ENCODE measurements around the gene PFKP. TPM values are rescaled to one million over a fixed set of nuclear protein-coding genes. Genes with fewer than 3 reads are reported as not detected.

Gene PFKP
- total RNA-seq, 1 donor from 2014 or later, result 55.2 TPM

DNA sequence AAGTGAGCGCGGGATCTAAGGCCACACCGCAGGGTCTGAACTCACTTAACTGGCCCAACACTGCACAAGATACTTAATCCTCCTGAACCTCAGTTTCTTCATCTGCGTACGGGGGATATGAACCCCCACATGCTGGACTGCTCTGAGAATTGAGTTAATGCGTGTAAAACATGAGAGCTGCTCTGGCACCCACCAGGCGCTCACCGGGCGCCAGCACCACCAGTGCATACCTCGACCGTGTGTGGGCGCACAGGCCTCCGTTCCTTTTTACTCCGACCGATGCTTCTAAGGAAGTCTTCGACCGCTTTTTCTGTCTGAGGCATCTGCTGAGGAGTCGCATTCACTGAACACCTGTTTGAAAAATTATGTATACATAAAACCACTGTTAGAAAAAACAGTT is 78.0 kb downstream of the PFKP start:
- Mint-ChIP-seq H3K27me3 (ENCODE audit: insufficient read depth, low read depth) (no peaks in the 10 kb centered on the region), H3K9me3 (no peaks in the 10 kb centered on the region), H3K36me3 (peaks cover 22% of the 10 kb centered on the region), H3K4me1 (no peaks in the 10 kb centered on the region), H3K4me3 (no peak overlapping the region), H3K27ac (no peak overlapping the region)
- Histone ChIP-seq H3K4me3 (no peak overlapping the region), H3K27me3 (no peaks in the 10 kb centered on the region), H3K9ac (no peak overlapping the region), H3K9me3 (ENCODE audit: low read depth) (no peaks in the 10 kb centered on the region), H3K36me3 (peaks cover 6% of the 10 kb centered on the region), H3K4me1 (no peaks in the 10 kb centered on the region), H3K4me2 (no peak overlapping the region), H4K20me1 (ENCODE audit: low read depth) (no peaks in the 10 kb centered on the region), H3K27ac (no peak overlapping the region), H3K79me2 (ENCODE audit: low read depth) (no peaks in the 10 kb centered on the region), H2AFZ (replicated peaks) (no peak overlapping the region), H3F3A (ENCODE audit: low read depth) (no peaks in the 10 kb centered on the region)
- no peak for DNase-seq (ENCODE audit: low spot score)
- TF ChIP-seq EZH2phosphoT487 (IDR thresholded peaks at IDR 0.05) (no peak), EZH2 (IDR thresholded peaks at IDR 0.05) (no peak)
- TF ChIP-seq, protein P1, sequence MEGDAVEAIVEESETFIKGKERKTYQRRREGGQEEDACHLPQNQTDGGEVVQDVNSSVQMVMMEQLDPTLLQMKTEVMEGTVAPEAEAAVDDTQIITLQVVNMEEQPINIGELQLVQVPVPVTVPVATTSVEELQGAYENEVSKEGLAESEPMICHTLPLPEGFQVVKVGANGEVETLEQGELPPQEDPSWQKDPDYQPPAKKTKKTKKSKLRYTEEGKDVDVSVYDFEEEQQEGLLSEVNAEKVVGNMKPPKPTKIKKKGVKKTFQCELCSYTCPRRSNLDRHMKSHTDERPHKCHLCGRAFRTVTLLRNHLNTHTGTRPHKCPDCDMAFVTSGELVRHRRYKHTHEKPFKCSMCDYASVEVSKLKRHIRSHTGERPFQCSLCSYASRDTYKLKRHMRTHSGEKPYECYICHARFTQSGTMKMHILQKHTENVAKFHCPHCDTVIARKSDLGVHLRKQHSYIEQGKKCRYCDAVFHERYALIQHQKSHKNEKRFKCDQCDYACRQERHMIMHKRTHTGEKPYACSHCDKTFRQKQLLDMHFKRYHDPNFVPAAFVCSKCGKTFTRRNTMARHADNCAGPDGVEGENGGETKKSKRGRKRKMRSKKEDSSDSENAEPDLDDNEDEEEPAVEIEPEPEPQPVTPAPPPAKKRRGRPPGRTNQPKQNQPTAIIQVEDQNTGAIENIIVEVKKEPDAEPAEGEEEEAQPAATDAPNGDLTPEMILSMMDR (IDR thresholded peaks at IDR 0.05), result no peak

DNA sequence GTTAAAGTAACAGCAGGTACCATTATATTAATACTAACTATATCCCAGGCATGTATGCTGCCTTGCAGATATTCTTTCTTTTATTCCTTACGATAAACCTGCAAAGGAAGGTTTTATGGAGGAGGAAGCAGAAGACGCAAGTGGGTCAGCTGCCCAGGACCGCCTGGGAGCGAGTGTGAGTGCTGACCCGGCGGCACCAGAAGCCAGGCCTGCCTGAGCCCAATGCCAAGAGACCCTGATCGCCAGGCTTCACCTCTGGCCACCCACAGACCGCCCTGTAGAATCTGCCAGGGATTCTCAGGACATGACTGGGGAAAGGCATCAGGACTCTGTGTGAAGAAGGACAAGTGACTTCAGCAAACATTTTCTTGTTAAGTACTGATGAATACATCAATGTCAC is 78.9 kb downstream of the PFKP start:
- H3K9ac ChIP-seq, result no peak overlapping the region
- H3K27me3 Mint-ChIP-seq (ENCODE audit: insufficient read depth, low read depth), result no peaks in the 10 kb centered on the region
- no peak overlapping the region for H3K4me2 ChIP-seq
- peaks cover 22% of the 10 kb centered on the region for H3K36me3 Mint-ChIP-seq
- no peaks in the 10 kb centered on the region for H3K9me3 Mint-ChIP-seq
- H3F3A ChIP-seq (ENCODE audit: low read depth), result no peaks in the 10 kb centered on the region
- H3K36me3 ChIP-seq, result peaks cover 6% of the 10 kb centered on the region
- H3K4me1 Mint-ChIP-seq, result no peaks in the 10 kb centered on the region
- DNase-seq (ENCODE audit: low spot score), result no peak
- no peaks in the 10 kb centered on the region for H3K79me2 ChIP-seq (ENCODE audit: low read depth)
- no peaks in the 10 kb centered on the region for H3K27me3 ChIP-seq
- no peak overlapping the region for H3K4me3 Mint-ChIP-seq
- H3K4me1 ChIP-seq, result no peaks in the 10 kb centered on the region
- no peaks in the 10 kb centered on the region for H3K9me3 ChIP-seq (ENCODE audit: low read depth)
- no peak overlapping the region for H3K4me3 ChIP-seq
- no peak overlapping the region for H3K27ac Mint-ChIP-seq
- no peak overlapping the region for H3K27ac ChIP-seq
- no peak for TF ChIP-seq EZH2phosphoT487 (IDR thresholded peaks at IDR 0.05)
- no peak for TF ChIP-seq EZH2 (IDR thresholded peaks at IDR 0.05)
- TF ChIP-seq, protein P1 (IDR thresholded peaks at IDR 0.05), result no peak
- no peak overlapping the region for H2AFZ ChIP-seq (replicated peaks)
- H4K20me1 ChIP-seq (ENCODE audit: low read depth), result no peaks in the 10 kb centered on the region

DNA sequence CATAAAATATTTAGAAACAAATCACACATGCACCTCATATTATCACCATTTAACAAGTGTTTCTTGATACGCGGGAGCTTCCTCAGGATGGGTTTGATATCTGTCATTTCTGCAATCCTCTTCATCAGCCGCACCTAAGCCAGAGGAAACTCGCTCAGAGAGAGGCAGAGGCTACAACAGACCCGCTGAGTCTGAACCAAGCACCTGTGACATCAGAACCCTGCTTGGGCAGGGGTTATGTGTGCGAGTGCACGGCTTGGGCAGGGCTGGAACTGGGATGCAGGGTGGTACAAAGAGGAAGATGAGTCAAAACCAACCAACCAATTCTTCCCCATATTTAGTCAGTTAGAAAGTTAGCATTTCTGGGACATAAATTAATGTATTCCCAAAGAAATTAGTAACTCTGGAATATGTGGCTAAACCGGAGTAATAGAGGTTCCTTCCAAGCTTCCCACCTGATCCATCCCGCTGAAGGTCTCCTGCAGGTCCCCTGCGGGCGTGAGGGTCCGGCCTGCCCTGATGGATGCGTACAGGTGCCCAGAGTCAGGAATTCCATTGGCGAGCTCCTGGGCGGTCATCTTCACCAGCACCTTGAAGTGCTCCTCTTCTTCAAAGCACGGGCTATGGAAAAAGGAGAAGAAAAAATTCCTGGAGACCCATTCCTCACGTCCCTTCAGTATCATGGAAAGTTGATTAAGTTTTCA is 79.9 kb downstream of the PFKP start:
- no peaks in the 10 kb centered on the region for H3K4me1 Mint-ChIP-seq
- Histone ChIP-seq H4K20me1 (ENCODE audit: low read depth) (no peaks in the 10 kb centered on the region), H3K4me3 (no peak overlapping the region), H3K9me3 (ENCODE audit: low read depth) (no peaks in the 10 kb centered on the region), H3K27ac (no peak overlapping the region), H3F3A (ENCODE audit: low read depth) (no peaks in the 10 kb centered on the region), H3K4me1 (no peaks in the 10 kb centered on the region), H2AFZ (replicated peaks) (no peak overlapping the region), H3K79me2 (ENCODE audit: low read depth) (no peaks in the 10 kb centered on the region), H3K9ac (no peak overlapping the region), H3K36me3 (peaks cover 6% of the 10 kb centered on the region), H3K4me2 (no peak overlapping the region), H3K27me3 (no peaks in the 10 kb centered on the region)
- peaks cover 22% of the 10 kb centered on the region for H3K36me3 Mint-ChIP-seq
- no peaks in the 10 kb centered on the region for H3K27me3 Mint-ChIP-seq (ENCODE audit: insufficient read depth, low read depth)
- no peak for DNase-seq (ENCODE audit: low spot score)
- no peak overlapping the region for H3K27ac Mint-ChIP-seq
- TF ChIP-seq EZH2 (IDR thresholded peaks at IDR 0.05), result no peak
- TF ChIP-seq, protein P1 (IDR thresholded peaks at IDR 0.05), result no peak
- TF ChIP-seq EZH2phosphoT487 (IDR thresholded peaks at IDR 0.05), result no peak
- H3K9me3 Mint-ChIP-seq, result no peaks in the 10 kb centered on the region
- H3K4me3 Mint-ChIP-seq, result no peak overlapping the region

Data from neural progenitor cell (in vitro differentiated cells).